Endothelial cell of umbilical vein (primary cell): ENCODE measurements around the gene ARHGAP22. TPM values are rescaled to one million over a fixed set of nuclear protein-coding genes. Genes with fewer than 3 reads are reported as not detected.

Experiments used
- BruUV-seq: library from RNA; stranded (reverse); fragments of 400-500 nt; replicated peaks from 2 replicates; lab custom pipeline; 2021; lab: Mats Ljungman, UMichigan
- CTCF ChIA-PET: fragments of 300-600, 350-600 bp; sonication (Branson Sonifier 250); formaldehyde crosslinking; loops from one replicate; lab custom pipeline; 2021; ENCODE audit warnings: antibody characterized with exemption, inconsistent platforms; lab: Charles Lee
- POLR2A ChIA-PET: fragments of 300-600, 350-600 bp; sonication (Branson Sonifier 250); formaldehyde crosslinking; loops from one replicate; lab custom pipeline; 2021; ENCODE audit warnings: antibody characterized with exemption, inconsistent platforms; lab: Charles Lee
- DNase-seq: peaks from one replicate; pipeline ENCODE4 v3.0.0-alpha.2; 2011; ENCODE audit warnings: low read depth, low spot score
- FAIRE-seq: peaks from 2 replicates; lab custom pipeline; 2011; peaks lifted over from hg19 to GRCh38; lab: Jason Lieb, UNC
- H2AFZ ChIP-seq: 2 replicates; pipeline ENCODE4 v1.6.0; 2012; ENCODE audit warnings: low read depth, low read length, control low read depth, inconsistent platforms
- H3K27ac ChIP-seq: 2 replicates; pipeline ENCODE4 v1.5.1; 2011; ENCODE audit warnings: low read depth, mild to moderate bottlenecking, control low read depth, low read length, moderate library complexity; ENCODE audit not compliant: insufficient read depth
- H3K27me3 ChIP-seq, 2 experiments: 2 replicates each; pipeline versions ENCODE4 v1.6.0 to v1.6.1; 2011; ENCODE audit warnings: low read length in 2 of 2, mixed read lengths in 1 of 2; ENCODE audit not compliant: control insufficient read depth in 2 of 2, insufficient read depth in 2 of 2
- H3K36me3 ChIP-seq, 2 experiments: 2 replicates in 1 of 2; 3 replicates in 1 of 2; pipeline ENCODE4 v1.5.1; 2011; ENCODE audit warnings: low read length in 2 of 2, mild to moderate bottlenecking in 1 of 2, moderate library complexity in 1 of 2; ENCODE audit not compliant: control insufficient read depth in 2 of 2, insufficient read depth in 2 of 2; ENCODE audit errors: extremely low read depth in 1 of 2
- H3K4me1 ChIP-seq: 3 replicates; pipeline ENCODE4 v1.5.1; 2011; ENCODE audit warnings: mild to moderate bottlenecking, low read length; ENCODE audit not compliant: control insufficient read depth, insufficient read depth; ENCODE audit errors: extremely low read depth
- H3K4me2 ChIP-seq: 2 replicates; pipeline ENCODE4 v1.6.1; 2011; ENCODE audit warnings: low read length, control low read depth, mixed read lengths; ENCODE audit not compliant: insufficient read depth
- H3K4me3 ChIP-seq, 3 experiments: fragments of 200-600 bp in 1 of 3; sonication (generic), shearing (Covaris generic) in 1 of 3; replicated peaks in 1 of 3; 2 replicates each; pipeline ENCODE4 v1.5.1; 2011 to 2016; ENCODE audit warnings: control low read depth in 3 of 3, low read length in 3 of 3, mild to moderate bottlenecking in 2 of 3, inconsistent platforms in 1 of 3, low read depth in 1 of 3, moderate library complexity in 1 of 3; ENCODE audit not compliant: insufficient read depth in 1 of 3
- H3K79me2 ChIP-seq: 2 replicates; pipeline ENCODE4 v1.6.0; 2012; ENCODE audit warnings: low read length, inconsistent platforms; ENCODE audit not compliant: control insufficient read depth, insufficient read depth
- H3K9ac ChIP-seq: replicated peaks from 2 replicates; pipeline ENCODE3; 2011; ENCODE audit warnings: low read length, control low read depth; ENCODE audit not compliant: insufficient read depth; ENCODE audit errors: extremely low read depth
- H3K9me1 ChIP-seq: replicated peaks from 3 replicates; pipeline ENCODE4 v1.6.0; 2011; ENCODE audit warnings: mild to moderate bottlenecking, low read length; ENCODE audit not compliant: control insufficient read depth, insufficient read depth; ENCODE audit errors: extremely low read depth
- H3K9me3 ChIP-seq: replicated peaks from 2 replicates; pipeline ENCODE4 v1.5.1; 2012; ENCODE audit warnings: low read length, inconsistent platforms; ENCODE audit not compliant: control insufficient read depth, insufficient read depth
- H4K20me1 ChIP-seq: replicated peaks from 2 replicates; pipeline ENCODE3; 2011; ENCODE audit warnings: mild to moderate bottlenecking, low read length; ENCODE audit not compliant: control insufficient read depth, insufficient read depth; ENCODE audit errors: extremely low read depth
- POLR2AphosphoS5 ChIP-seq: IDR thresholded peaks from 2 replicates; pipeline ENCODE4 v1.6.1; 2012; ENCODE audit warnings: low read depth, mild to moderate bottlenecking, control low read depth, low read length, moderate library complexity; ENCODE audit not compliant: insufficient read depth
- dilution Hi-C: fragments of 300-500 bp; cut with MboI; formaldehyde crosslinking; loops from one replicate; pipeline ENCODE4 v1.15.0; 2019; ENCODE audit warnings: low sequenced_read_pairs; ENCODE audit not compliant: extremely low pct_ligation_motif_present
- intact Hi-C: fragments of 100-400 bp; cut with micrococcal nuclease; formaldehyde crosslinking; loops from one replicate; pipeline ENCODE4 v1.10.0; 2022
- polyA plus RNA-seq, 4 experiments: library from polyadenylated mRNA; depleted of rRNA in 3 of 4; stranded (reverse) in 3 of 4; unstranded in 1 of 4; fragments of >200 nt; gene quantifications; 2 replicates each; pipeline versions ENCODE4 v1.2.1 to v1.2.3, GENCODE V29; 2011 to 2012; ENCODE audit warnings: missing spikeins in 1 of 4
- total RNA-seq: library from RNA; stranded (reverse); gene quantifications from 2 replicates; pipeline ENCODE4 v1.2.3, GENCODE V29; 2021
- TF ChIP-seq, protein P1 (sequence below), 2 donors: IDR thresholded peaks; 1 replicate in 1 of 2; 2 replicates in 1 of 2; pipeline ENCODE4 v1.5.1; 2011; ENCODE audit warnings: low read length in 2 of 2, mild to moderate bottlenecking in 2 of 2, moderate library complexity in 2 of 2, control low read depth in 1 of 2, inconsistent platforms in 1 of 2, low read depth in 1 of 2; ENCODE audit not compliant: insufficient read depth in 1 of 2; ENCODE audit errors: extremely low read depth in 1 of 2

ARHGAP22 gene
- total and polyA plus RNA-seq, 2 donors (not counting 3 experiments of a cell fraction or from before 2014, with no cell fraction given) = 8.6 to 50.3 TPM

DNA sequence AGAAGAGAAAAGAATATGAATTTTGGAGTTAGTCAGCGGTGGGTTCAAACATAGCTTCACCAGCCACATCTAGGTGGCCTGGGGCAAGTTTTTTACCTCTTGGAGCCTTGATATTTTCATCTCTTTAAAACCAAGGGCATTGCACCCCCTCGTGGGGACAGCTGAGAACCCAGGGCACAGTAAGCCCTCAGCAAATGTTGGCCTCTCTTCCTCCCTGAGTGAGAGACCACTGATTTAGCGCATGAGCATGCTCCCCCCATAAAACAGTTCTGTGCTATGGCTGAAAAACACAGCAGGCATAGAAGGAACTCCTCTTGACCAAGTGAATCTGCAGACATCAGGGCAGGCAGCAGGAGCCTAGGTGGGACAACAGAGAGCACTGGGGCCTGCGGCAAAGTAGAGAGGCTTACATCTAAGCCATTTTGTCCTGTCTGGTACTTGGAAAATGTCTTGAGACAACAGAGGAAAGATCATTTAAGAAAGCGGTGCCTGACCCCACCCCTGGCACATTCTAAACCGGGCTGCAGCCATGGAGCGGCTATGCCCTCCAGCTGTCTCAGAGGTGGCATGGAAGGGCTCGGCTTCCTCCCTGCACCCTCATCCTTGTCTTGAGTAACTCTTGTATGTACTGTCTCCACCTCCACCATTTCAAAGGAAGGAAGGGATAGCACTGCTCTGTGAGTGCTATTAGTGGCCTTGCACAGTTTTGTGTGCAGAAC lies 94.7 kb downstream of the ARHGAP22 start:
- intact Hi-C loops (loop anchor here (1.0 kb wide), 1 partner anchor 147 kb away; no protein-coding TSS in a partner anchor), dilution Hi-C loops (no loop called here)
- Histone ChIP-seq H3K36me3 (no peaks in the 10 kb centered on the region), H3K4me3 (no peak overlapping the region), H3K4me1 (peaks cover 19% of the 10 kb centered on the region), H2AFZ (no peak overlapping the region), H3K9me1 (no peaks in the 10 kb centered on the region), H3K4me2 (no peak overlapping the region), H3K9me3 (no peaks in the 10 kb centered on the region), H3K9ac (no peak overlapping the region), H3K27me3 (no peaks in the 10 kb centered on the region), H4K20me1 (no peaks in the 10 kb centered on the region), H3K79me2 (peaks cover 82% of the 10 kb centered on the region), H3K27ac (no peak overlapping the region)
- TF ChIP-seq POLR2AphosphoS5 = no peak
- TF ChIP-seq, protein P1, sequence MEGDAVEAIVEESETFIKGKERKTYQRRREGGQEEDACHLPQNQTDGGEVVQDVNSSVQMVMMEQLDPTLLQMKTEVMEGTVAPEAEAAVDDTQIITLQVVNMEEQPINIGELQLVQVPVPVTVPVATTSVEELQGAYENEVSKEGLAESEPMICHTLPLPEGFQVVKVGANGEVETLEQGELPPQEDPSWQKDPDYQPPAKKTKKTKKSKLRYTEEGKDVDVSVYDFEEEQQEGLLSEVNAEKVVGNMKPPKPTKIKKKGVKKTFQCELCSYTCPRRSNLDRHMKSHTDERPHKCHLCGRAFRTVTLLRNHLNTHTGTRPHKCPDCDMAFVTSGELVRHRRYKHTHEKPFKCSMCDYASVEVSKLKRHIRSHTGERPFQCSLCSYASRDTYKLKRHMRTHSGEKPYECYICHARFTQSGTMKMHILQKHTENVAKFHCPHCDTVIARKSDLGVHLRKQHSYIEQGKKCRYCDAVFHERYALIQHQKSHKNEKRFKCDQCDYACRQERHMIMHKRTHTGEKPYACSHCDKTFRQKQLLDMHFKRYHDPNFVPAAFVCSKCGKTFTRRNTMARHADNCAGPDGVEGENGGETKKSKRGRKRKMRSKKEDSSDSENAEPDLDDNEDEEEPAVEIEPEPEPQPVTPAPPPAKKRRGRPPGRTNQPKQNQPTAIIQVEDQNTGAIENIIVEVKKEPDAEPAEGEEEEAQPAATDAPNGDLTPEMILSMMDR (IDR thresholded peaks at IDR 0.05; ENCODE audit: extremely low read depth in 1 of 2, insufficient read depth in 1 of 2, low read depth in 1 of 2, low read length in 2 of 2) = peak; percentile 25 to 50
- FAIRE-seq = no peak
- BruUV-seq = no TSS peak
- peak; percentile 32 for DNase-seq
- ChIA-PET CTCF (interaction anchor here (0.8 to 7.4 kb wide), 8 partner anchors 11 to 295 kb away, joined by 3 to 145 read pairs (median 6); no protein-coding TSS in a partner anchor), POLR2A (interaction anchor here (0.7 kb wide), 1 partner anchor 146 kb away, joined by 3 read pairs; no protein-coding TSS in a partner anchor)
